H9 (cell line): ENCODE data around the gene CDH26. TPM values are rescaled to one million over a fixed set of nuclear protein-coding genes. Genes with fewer than 3 reads are reported as not detected.

Experiments
- DNase-seq: peaks from one replicate; pipeline ENCODE4 v3.0.0-alpha.2; 2017
- H2AFZ ChIP-seq: one replicate; pipeline ENCODE4 v1.6.1; 2013; ENCODE audit warnings: mild to moderate bottlenecking, low read length, control low read depth, moderate library complexity
- H2AK5ac ChIP-seq: 2 replicates; pipeline ENCODE4 v1.6.1; 2013; ENCODE audit warnings: low read length, control low read depth, mixed read lengths; ENCODE audit not compliant: insufficient read length
- H2BK120ac ChIP-seq: one replicate; pipeline ENCODE4 v1.6.1; 2013; ENCODE audit warnings: low read depth, mild to moderate bottlenecking, low read length, control low read depth, inconsistent platforms; ENCODE audit not compliant: poor library complexity, severe bottlenecking
- H2BK12ac ChIP-seq: 2 replicates; pipeline ENCODE4 v1.6.1; 2013; ENCODE audit warnings: low read length, control low read depth, mixed read lengths, low read depth; ENCODE audit not compliant: insufficient read length
- H2BK15ac ChIP-seq: 2 replicates; pipeline ENCODE4 v1.6.1; 2013; ENCODE audit warnings: low read depth, low read length, control low read depth
- H2BK20ac ChIP-seq: one replicate; pipeline ENCODE4 v1.6.1; 2013; ENCODE audit warnings: low read depth, mild to moderate bottlenecking, low read length, control low read depth, inconsistent platforms; ENCODE audit not compliant: poor library complexity, severe bottlenecking
- H2BK5ac ChIP-seq: 2 replicates; pipeline ENCODE4 v1.6.1; 2013; ENCODE audit warnings: low read length, control low read depth, mixed read lengths; ENCODE audit not compliant: insufficient read length
- H3K14ac ChIP-seq: 2 replicates; pipeline ENCODE4 v1.6.1; 2013; ENCODE audit warnings: low read length, control low read depth; ENCODE audit not compliant: insufficient read depth
- H3K18ac ChIP-seq: 2 replicates; pipeline ENCODE4 v1.6.1; 2013; ENCODE audit warnings: low read depth, mild to moderate bottlenecking, mixed read lengths, low read length, control low read depth; ENCODE audit not compliant: insufficient read length
- H3K23ac ChIP-seq: 2 replicates; pipeline ENCODE4 v1.6.1; 2013; ENCODE audit warnings: low read length, control low read depth, mixed read lengths, low read depth; ENCODE audit not compliant: insufficient read length
- H3K23me2 ChIP-seq: 2 replicates; pipeline ENCODE4 v1.6.1; 2013; ENCODE audit warnings: low read depth, mild to moderate bottlenecking, mixed read lengths, low read length, control low read depth; ENCODE audit not compliant: insufficient read length, poor library complexity, severe bottlenecking
- H3K27ac ChIP-seq: 2 replicates; pipeline ENCODE4 v1.5.1; 2013; ENCODE audit warnings: low read length, control low read depth, mixed read lengths, low read depth; ENCODE audit not compliant: insufficient read length
- H3K27me3 ChIP-seq: 2 replicates; pipeline ENCODE4 v1.6.1; 2013; ENCODE audit warnings: low read length, control low read depth, inconsistent platforms; ENCODE audit not compliant: insufficient read depth
- H3K4ac ChIP-seq: 2 replicates; pipeline ENCODE4 v1.6.1; 2013; ENCODE audit warnings: low read depth, mild to moderate bottlenecking, control low read depth, inconsistent platforms, low read length, moderate library complexity
- H3K4me1 ChIP-seq: 2 replicates; pipeline ENCODE4 v1.6.1; 2013; ENCODE audit warnings: low read length, control low read depth, inconsistent platforms; ENCODE audit not compliant: insufficient read depth
- H3K4me2 ChIP-seq: 2 replicates; pipeline ENCODE4 v1.6.1; 2013; ENCODE audit warnings: low read length, control low read depth, mixed read lengths; ENCODE audit not compliant: insufficient read length, insufficient read depth
- H3K56ac ChIP-seq: 2 replicates; pipeline ENCODE4 v1.6.1; 2013; ENCODE audit warnings: low read depth, mild to moderate bottlenecking, mixed read lengths, low read length, control low read depth; ENCODE audit not compliant: insufficient read length
- H3K79me1 ChIP-seq: 2 replicates; pipeline ENCODE4 v1.6.1; 2013; ENCODE audit warnings: low read depth, mild to moderate bottlenecking, moderate library complexity, low read length, control low read depth, inconsistent platforms; ENCODE audit not compliant: insufficient read depth, poor library complexity, severe bottlenecking
- H3K79me2 ChIP-seq: 2 replicates; pipeline ENCODE4 v1.6.1; 2013; ENCODE audit warnings: low read length, control low read depth, inconsistent platforms; ENCODE audit not compliant: insufficient read depth
- H3K9ac ChIP-seq: 2 replicates; pipeline ENCODE4 v1.6.1; 2013; ENCODE audit warnings: low read length, control low read depth, mixed read lengths; ENCODE audit not compliant: insufficient read length; ENCODE audit errors: extremely low read depth
- H3K9me3 ChIP-seq: one replicate; pipeline ENCODE4 v1.6.1; 2013; ENCODE audit warnings: low read depth, low read length, inconsistent platforms; ENCODE audit not compliant: control insufficient read depth
- H3T11ph ChIP-seq: one replicate; pipeline ENCODE4 v1.6.1; 2013; ENCODE audit warnings: mild to moderate bottlenecking, low read length, control low read depth, inconsistent platforms
- H4K20me1 ChIP-seq: one replicate; pipeline ENCODE4 v1.6.1; 2013; ENCODE audit not compliant: control insufficient read depth, insufficient read length, insufficient read depth
- H4K5ac ChIP-seq: 2 replicates; pipeline ENCODE4 v1.6.1; 2013; ENCODE audit warnings: low read depth, mild to moderate bottlenecking, mixed read lengths, low read length, control low read depth; ENCODE audit not compliant: insufficient read length
- H4K8ac ChIP-seq: replicated peaks from 2 replicates; pipeline ENCODE4 v1.6.1; 2013; ENCODE audit warnings: low read length, control low read depth, mixed read lengths, low read depth; ENCODE audit not compliant: insufficient read length
- H4K91ac ChIP-seq: 2 replicates; pipeline ENCODE4 v1.6.1; 2013; ENCODE audit warnings: low read depth, mild to moderate bottlenecking, moderate library complexity, mixed read lengths, low read length, control low read depth; ENCODE audit not compliant: insufficient read length
- H3K27ac Mint-ChIP-seq, 3 experiments: 2 replicates in 2 of 3; 3 replicates in 1 of 3; pipeline ENCODE4 v1.8.0; 2020 to 2021; ENCODE audit warnings: mixed read lengths in 3 of 3, mild to moderate bottlenecking in 1 of 3, moderate library complexity in 1 of 3
- H3K27me3 Mint-ChIP-seq: 2 replicates; pipeline ENCODE4 v1.8.0; 2021; ENCODE audit warnings: low read depth, mild to moderate bottlenecking, moderate library complexity, mixed read lengths
- H3K36me3 Mint-ChIP-seq, 3 experiments: 2 replicates in 2 of 3; 3 replicates in 1 of 3; pipeline ENCODE4 v1.8.0; 2020 to 2021; ENCODE audit warnings: low read depth in 3 of 3, mixed read lengths in 3 of 3; ENCODE audit not compliant: insufficient read depth in 1 of 3
- H3K4me1 Mint-ChIP-seq, 2 experiments: 2 replicates each; pipeline ENCODE4 v1.8.0; 2020; ENCODE audit warnings: mixed read lengths in 2 of 2
- H3K4me3 Mint-ChIP-seq, 2 experiments: 2 replicates in 1 of 2; 3 replicates in 1 of 2; pipeline ENCODE4 v1.8.0; 2020 to 2021; ENCODE audit warnings: mild to moderate bottlenecking in 2 of 2, mixed read lengths in 2 of 2, moderate library complexity in 1 of 2
- H3K9me3 Mint-ChIP-seq, 2 experiments: 2 replicates in 1 of 2; 3 replicates in 1 of 2; pipeline ENCODE4 v1.8.0; 2020; ENCODE audit warnings: mild to moderate bottlenecking in 2 of 2, mixed read lengths in 2 of 2, moderate library complexity in 1 of 2
- WGBS: extraction: QIAGEN DNeasy Blood & Tissue Kit; methylation state at CpG from one replicate; pipeline ENCODE4 v1.1.7; 2013; ENCODE audit warnings: missing lambda C conversion rate, low lambda C conversion rate, mixed read lengths; ENCODE audit not compliant: insufficient read length; ENCODE audit errors: extremely low coverage; 5-methylcytosine and 5-hydroxymethylcytosine counted together
- total RNA-seq: library from RNA; stranded (reverse); gene quantifications from 2 replicates; pipeline ENCODE4 v1.2.1, GENCODE V29; 2021
- TF ChIP-seq, protein P1 (sequence below): fragments of 200-600 bp; sonication (generic); conservative IDR thresholded peaks from 3 replicates; pipeline ENCODE4 v1.8.0; 2021; ENCODE audit warnings: antibody characterized with exemption, mild to moderate bottlenecking

The CDH26 gene
- total RNA-seq, 1 experiment from 2014 or later: 0.79 TPM

DNA sequence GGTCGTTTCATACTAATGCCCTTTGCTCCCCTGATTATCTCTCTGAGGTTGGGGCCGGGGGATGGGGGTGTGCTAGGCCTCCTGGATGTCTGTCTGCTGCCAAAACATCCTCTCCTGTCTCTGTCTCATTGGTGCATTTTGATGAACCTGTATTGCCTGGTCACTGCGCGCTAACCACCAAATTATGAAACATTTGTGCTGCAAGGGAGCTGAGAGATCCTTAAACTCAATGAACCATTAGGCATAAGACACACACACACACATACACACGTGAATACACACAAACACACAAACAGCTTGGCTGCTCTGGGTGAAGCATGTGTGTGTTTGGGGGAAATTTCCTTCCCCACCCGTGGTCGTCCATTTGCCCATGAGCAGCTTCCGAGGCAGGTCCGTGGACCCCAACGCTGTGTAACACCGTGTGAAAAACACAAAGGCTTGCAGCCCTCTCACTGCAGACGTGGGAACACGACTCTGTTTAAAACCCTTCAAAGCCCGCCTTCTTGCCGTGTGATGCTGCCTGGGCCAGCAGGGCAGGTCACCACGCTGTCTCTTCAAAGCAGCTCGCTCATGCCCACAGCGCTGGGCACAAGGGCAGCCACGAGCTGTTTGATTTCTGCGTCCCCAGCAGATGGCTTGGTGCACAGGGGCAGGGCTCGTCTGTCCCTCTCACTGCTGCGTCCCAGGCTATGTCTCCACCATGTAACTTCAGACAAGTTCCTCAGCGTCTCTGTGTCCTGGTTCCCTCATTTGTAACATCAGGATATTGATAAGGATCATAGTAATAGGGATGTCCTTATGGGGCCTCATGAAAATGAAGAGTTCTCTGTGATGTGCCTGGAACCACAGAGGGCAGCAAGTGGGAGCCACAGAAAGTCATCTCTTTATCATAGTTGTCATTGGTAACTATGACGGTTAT lies 96.8 kb downstream of the CDH26 start:
- Histone ChIP-seq H3K14ac (no peak overlapping the region), H2AFZ (no peak overlapping the region), H3K4ac (no peak overlapping the region), H3K27me3 (no peaks in the 10 kb centered on the region), H3K4me1 (no peaks in the 10 kb centered on the region), H3K9ac (no peak overlapping the region), H2BK15ac (no peak overlapping the region), H2AK5ac (no peak overlapping the region), H3K23ac (no peak overlapping the region), H3K4me2 (no peak overlapping the region), H4K5ac (no peak overlapping the region), H3K79me2 (no peaks in the 10 kb centered on the region), H4K8ac (no peak overlapping the region), H2BK5ac (no peak overlapping the region), H3K27ac (no peak overlapping the region), H3K23me2 (no peaks in the 10 kb centered on the region), H2BK20ac (no peak overlapping the region), H2BK120ac (no peak overlapping the region), H4K20me1 (no peaks in the 10 kb centered on the region), H3K18ac (no peak overlapping the region), H4K91ac (peak overlapping the region; percentile 41), H3K9me3 (no peaks in the 10 kb centered on the region), H3K79me1 (no peaks in the 10 kb centered on the region), H3T11ph (no peak overlapping the region), H2BK12ac (no peak overlapping the region), H3K56ac (no peak overlapping the region)
- no CpG with 5 or more reads among the region's 24 CpGs for WGBS
- TF ChIP-seq, protein P1, sequence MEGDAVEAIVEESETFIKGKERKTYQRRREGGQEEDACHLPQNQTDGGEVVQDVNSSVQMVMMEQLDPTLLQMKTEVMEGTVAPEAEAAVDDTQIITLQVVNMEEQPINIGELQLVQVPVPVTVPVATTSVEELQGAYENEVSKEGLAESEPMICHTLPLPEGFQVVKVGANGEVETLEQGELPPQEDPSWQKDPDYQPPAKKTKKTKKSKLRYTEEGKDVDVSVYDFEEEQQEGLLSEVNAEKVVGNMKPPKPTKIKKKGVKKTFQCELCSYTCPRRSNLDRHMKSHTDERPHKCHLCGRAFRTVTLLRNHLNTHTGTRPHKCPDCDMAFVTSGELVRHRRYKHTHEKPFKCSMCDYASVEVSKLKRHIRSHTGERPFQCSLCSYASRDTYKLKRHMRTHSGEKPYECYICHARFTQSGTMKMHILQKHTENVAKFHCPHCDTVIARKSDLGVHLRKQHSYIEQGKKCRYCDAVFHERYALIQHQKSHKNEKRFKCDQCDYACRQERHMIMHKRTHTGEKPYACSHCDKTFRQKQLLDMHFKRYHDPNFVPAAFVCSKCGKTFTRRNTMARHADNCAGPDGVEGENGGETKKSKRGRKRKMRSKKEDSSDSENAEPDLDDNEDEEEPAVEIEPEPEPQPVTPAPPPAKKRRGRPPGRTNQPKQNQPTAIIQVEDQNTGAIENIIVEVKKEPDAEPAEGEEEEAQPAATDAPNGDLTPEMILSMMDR: no peak
- Mint-ChIP-seq H3K4me1 (peaks cover 16 to 18% of the 10 kb centered on the region in 2 experiments), H3K9me3 (no peaks in the 10 kb centered on the region; a peak in 2 of 5 replicates), H3K27me3 (peaks cover 7% of the 10 kb centered on the region), H3K4me3 (no peak overlapping the region), H3K36me3 (no peaks in the 10 kb centered on the region), H3K27ac (no peak overlapping the region)
- DNase-seq: peak; percentile 20
